HG03196 (cell line): ENCODE results near the gene LRBA.

Source experiments
- ATAC-seq: cut with Tn5 transposase; IDR thresholded peaks from one replicate; pipeline ENCODE4 v1.9.1; 2021; ENCODE audit not compliant: unreplicated experiment

The LRBA gene

GRCh38 chr4:150384249-150384648 is 630.8 kb downstream of the LRBA start:
- ATAC-seq = no peak

GRCh38 chr4:150382028-150382427 is 633.1 kb downstream of the LRBA start:
- no peak for ATAC-seq

GRCh38 chr4:150381609-150382008 is 633.5 kb downstream of the LRBA start:
- ATAC-seq = no peak

GRCh38 chr4:150381036-150381435 is 634.0 kb downstream of the LRBA start:
- ATAC-seq = no peak

- ATAC-seq = no peak
Observed at GRCh38 chr4:150379454-150379853, 635.6 kb downstream of the LRBA start.

GRCh38 chr4:150375025-150375424 is 640.1 kb downstream of the LRBA start:
- ATAC-seq = no peak

GRCh38 chr4:150371869-150372268 is 643.2 kb downstream of the LRBA start:
- no peak for ATAC-seq

- no peak for ATAC-seq
Observed at GRCh38 chr4:150369434-150370380, 645.4 kb downstream of the LRBA start.

- no peak for ATAC-seq
Observed at GRCh38 chr4:150368667-150369066, 646.4 kb downstream of the LRBA start.

- no peak for ATAC-seq
Observed at GRCh38 chr4:150367326-150367725, 647.8 kb downstream of the LRBA start.

GRCh38 chr4:150366487-150366999 is 648.5 kb downstream of the LRBA start:
- no peak for ATAC-seq

GRCh38 chr4:150363721-150364688 is 651.1 kb downstream of the LRBA start:
- ATAC-seq = no peak

GRCh38 chr4:150358691-150359090 is 656.4 kb downstream of the LRBA start:
- no peak for ATAC-seq

GRCh38 chr4:150357829-150358228 is 657.3 kb downstream of the LRBA start:
- no peak for ATAC-seq

- ATAC-seq = no peak
Observed at GRCh38 chr4:150355858-150356455, 659.1 kb downstream of the LRBA start.

GRCh38 chr4:150355418-150355817 is 659.7 kb downstream of the LRBA start:
- no peak for ATAC-seq

GRCh38 chr4:150354214-150354796 is 660.8 kb downstream of the LRBA start:
- ATAC-seq = no peak

GRCh38 chr4:150348079-150348478 is 667.0 kb downstream of the LRBA start:
- ATAC-seq = no peak

- no peak for ATAC-seq
Observed at GRCh38 chr4:150345207-150345744, 669.8 kb downstream of the LRBA start.

- no peak for ATAC-seq
Observed at GRCh38 chr4:150343796-150344195, 671.3 kb downstream of the LRBA start.
